ENCODE results near the gene TSPAN19. TPM values are rescaled to one million over a fixed set of nuclear protein-coding genes. Genes with fewer than 3 reads are reported as not detected.

TSPAN19 gene
- total RNA-seq, 2 donors from 2014 or later, result not detected

GRCh38 chr12:85041395-85041794, 5.3 kb upstream of the TSPAN19 start:
- Histone ChIP-seq H3K36me3 (no peaks in the 10 kb centered on the region), H3K4me1 (no peaks in the 10 kb centered on the region), H3K4me3 (no peak overlapping the region), H3K27ac (no peak overlapping the region), H3K9me3 (no peaks in the 10 kb centered on the region), H3K27me3 (no peaks in the 10 kb centered on the region)
- TF ChIP-seq CTCF (IDR thresholded peaks at IDR 0.05), result no peak
- DNase-seq (ENCODE audit: low spot score), result no peak

- Histone ChIP-seq H3K9me3 (no peaks in the 10 kb centered on the region), H3K36me3 (no peaks in the 10 kb centered on the region), H3K4me3 (peak overlapping the region; percentile 48 to 53), H3K27ac (no peak overlapping the region), H3K4me1 (no peaks in the 10 kb centered on the region), H3K27me3 (no peaks in the 10 kb centered on the region)
- DNase-seq (ENCODE audit: low spot score), result no peak
- no peak for TF ChIP-seq CTCF (IDR thresholded peaks at IDR 0.05)
These were observed 656 bp upstream of the TSPAN19 start for GRCh38 chr12:85036733-85037132.

- H3K27ac ChIP-seq, result no peak overlapping the region
- no peaks in the 10 kb centered on the region for H3K36me3 ChIP-seq
- TF ChIP-seq CTCF (IDR thresholded peaks at IDR 0.05), result peak; percentile 15 to 65
- no peak overlapping the region for H3K4me3 ChIP-seq
- DNase-seq (ENCODE audit: low spot score), result no peak
- H3K4me1 ChIP-seq, result no peaks in the 10 kb centered on the region
- no peaks in the 10 kb centered on the region for H3K9me3 ChIP-seq
- no peaks in the 10 kb centered on the region for H3K27me3 ChIP-seq
These were observed 6.6 kb downstream of the TSPAN19 start for GRCh38 chr12:85029456-85029855.

GRCh38 chr12:85018098-85018497, 18.0 kb downstream of the TSPAN19 start:
- H3K27ac ChIP-seq, result no peak overlapping the region
- DNase-seq (ENCODE audit: low spot score), result no peak
- H3K9me3 ChIP-seq, result no peaks in the 10 kb centered on the region

GRCh38 chr12:85017618-85018017, 18.5 kb downstream of the TSPAN19 start:
- Histone ChIP-seq H3K9me3 (no peaks in the 10 kb centered on the region), H3K27ac (no peak overlapping the region), H3K36me3 (no peaks in the 10 kb centered on the region), H3K4me3 (no peak overlapping the region), H3K4me1 (no peaks in the 10 kb centered on the region), H3K27me3 (no peaks in the 10 kb centered on the region)
- TF ChIP-seq CTCF (IDR thresholded peaks at IDR 0.05), result no peak
- DNase-seq (ENCODE audit: low spot score), result no peak

More at GRCh38 chr12:85018098-85018497, 18.0 kb downstream of the TSPAN19 start:
- no peak for TF ChIP-seq CTCF (IDR thresholded peaks at IDR 0.05)
- no peak overlapping the region for H3K4me3 ChIP-seq
- H3K27me3 ChIP-seq, result no peaks in the 10 kb centered on the region
- H3K4me1 ChIP-seq, result no peaks in the 10 kb centered on the region
- no peaks in the 10 kb centered on the region for H3K36me3 ChIP-seq

- H3K36me3 ChIP-seq, result no peaks in the 10 kb centered on the region
- no peak overlapping the region for H3K27ac ChIP-seq
- H3K27me3 ChIP-seq, result no peaks in the 10 kb centered on the region
- DNase-seq (ENCODE audit: low spot score), result no peak
- TF ChIP-seq CTCF (IDR thresholded peaks at IDR 0.05), result no peak
- H3K4me1 ChIP-seq, result no peaks in the 10 kb centered on the region
- no peak overlapping the region for H3K4me3 ChIP-seq
- H3K9me3 ChIP-seq, result no peaks in the 10 kb centered on the region
These were observed 18.9 kb downstream of the TSPAN19 start for GRCh38 chr12:85017133-85017532.

Measured in right atrium auricular region (tissue), 2 donors.